ENCODE measurements around the gene SH3BP2. TPM values are rescaled to one million over a fixed set of nuclear protein-coding genes. Genes with fewer than 3 reads are reported as not detected.

The SH3BP2 gene
- total and polyA plus RNA-seq, 10 donors: 42.0 to 295 (median 237) TPM

DNA sequence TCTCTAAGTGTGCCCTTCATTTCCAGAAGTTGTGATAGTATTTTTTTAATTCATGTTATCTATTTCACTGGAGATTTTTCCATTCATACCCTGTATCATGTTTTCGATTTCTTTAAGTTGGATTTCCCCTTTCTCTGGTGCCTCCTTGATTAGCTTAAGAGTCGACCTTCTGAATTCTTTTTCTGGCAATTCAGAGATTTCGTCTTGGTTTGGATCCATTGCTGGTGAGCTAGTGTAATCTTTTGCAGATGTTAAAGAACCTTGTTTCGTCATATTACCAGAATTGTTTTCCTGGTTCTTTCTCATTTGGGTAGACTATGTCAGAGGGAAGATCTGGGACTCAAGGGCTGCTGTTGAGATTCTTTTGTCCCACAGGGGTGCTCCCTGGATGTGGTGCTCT is 9.1 kb upstream of the SH3BP2 start:
- TF ChIP-seq POLR2A (IDR thresholded peaks at IDR 0.05) (no peak), POLR2AphosphoS5 (IDR thresholded peaks at IDR 0.05) (no peak)
- TF ChIP-seq, protein P1, sequence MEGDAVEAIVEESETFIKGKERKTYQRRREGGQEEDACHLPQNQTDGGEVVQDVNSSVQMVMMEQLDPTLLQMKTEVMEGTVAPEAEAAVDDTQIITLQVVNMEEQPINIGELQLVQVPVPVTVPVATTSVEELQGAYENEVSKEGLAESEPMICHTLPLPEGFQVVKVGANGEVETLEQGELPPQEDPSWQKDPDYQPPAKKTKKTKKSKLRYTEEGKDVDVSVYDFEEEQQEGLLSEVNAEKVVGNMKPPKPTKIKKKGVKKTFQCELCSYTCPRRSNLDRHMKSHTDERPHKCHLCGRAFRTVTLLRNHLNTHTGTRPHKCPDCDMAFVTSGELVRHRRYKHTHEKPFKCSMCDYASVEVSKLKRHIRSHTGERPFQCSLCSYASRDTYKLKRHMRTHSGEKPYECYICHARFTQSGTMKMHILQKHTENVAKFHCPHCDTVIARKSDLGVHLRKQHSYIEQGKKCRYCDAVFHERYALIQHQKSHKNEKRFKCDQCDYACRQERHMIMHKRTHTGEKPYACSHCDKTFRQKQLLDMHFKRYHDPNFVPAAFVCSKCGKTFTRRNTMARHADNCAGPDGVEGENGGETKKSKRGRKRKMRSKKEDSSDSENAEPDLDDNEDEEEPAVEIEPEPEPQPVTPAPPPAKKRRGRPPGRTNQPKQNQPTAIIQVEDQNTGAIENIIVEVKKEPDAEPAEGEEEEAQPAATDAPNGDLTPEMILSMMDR (IDR thresholded peaks at IDR 0.05 in 8 of 11, conservative IDR thresholded peaks at IDR 0.05 in 3 of 11): no peak
- intact Hi-C loops (cut with DNase I; ENCODE audit: low total_unique reads): no loop called here
- 81 to 92% (median 89%) methylated on average over 4 of the region's 4 CpGs for WGBS, 5 donors
- Histone ChIP-seq H3K27ac (no peak overlapping the region), H3K4me1 (peaks cover 28 to 40% (median 37%) of the 10 kb centered on the region in 6 donors), H3K27me3 (replicated peaks in 1 of 7) (no peaks in the 10 kb centered on the region), H3K4me3 (no peak overlapping the region), H3K9me3 (peaks cover 0 to 33% (median 20%) of the 10 kb centered on the region in 8 donors), H3K36me3 (no peaks in the 10 kb centered on the region)
- no peak for DNase-seq

DNA sequence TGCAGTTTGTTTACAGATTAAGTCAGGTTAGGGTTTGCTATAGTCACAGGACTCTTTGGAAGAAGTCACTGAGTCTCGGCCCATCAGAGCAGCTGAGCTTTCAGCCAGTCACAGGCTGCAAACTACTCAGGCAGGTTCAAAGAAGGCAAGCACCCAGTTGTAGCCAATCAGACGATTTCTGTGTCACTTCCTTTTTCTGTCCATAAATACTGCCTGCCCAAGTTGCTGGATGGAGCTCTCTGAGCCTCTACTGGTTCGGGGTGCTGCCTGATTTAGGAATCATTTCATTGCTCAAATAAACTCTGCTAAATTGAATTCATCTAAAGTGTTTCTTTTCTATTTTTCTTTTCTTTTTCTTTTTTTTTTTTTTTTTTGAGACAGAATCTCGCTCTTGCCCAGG is 7.3 kb upstream of the SH3BP2 start:
- Histone ChIP-seq H3K27ac (peak overlapping the region; percentile 76 to 94 (median 84)), H3K4me1 (peaks cover 28 to 58% (median 49%) of the 10 kb centered on the region in 6 donors), H3K4me3 (no peak overlapping the region), H3K9me3 (peaks cover 0 to 33% (median 20%) of the 10 kb centered on the region in 8 donors), H3K36me3 (no peaks in the 10 kb centered on the region), H3K27me3 (replicated peaks in 1 of 7) (no peaks in the 10 kb centered on the region)
- TF ChIP-seq POLR2AphosphoS5 (IDR thresholded peaks at IDR 0.05) (peak in 1 of 3 donors; percentile 72), POLR2A (IDR thresholded peaks at IDR 0.05) (no peak)
- WGBS, 5 donors: 40 to 49% (median 42%) methylated on average over 4 of the region's 4 CpGs
- intact Hi-C loops (cut with DNase I; ENCODE audit: low total_unique reads): no loop called here
- DNase-seq: peak; percentile 68

DNA sequence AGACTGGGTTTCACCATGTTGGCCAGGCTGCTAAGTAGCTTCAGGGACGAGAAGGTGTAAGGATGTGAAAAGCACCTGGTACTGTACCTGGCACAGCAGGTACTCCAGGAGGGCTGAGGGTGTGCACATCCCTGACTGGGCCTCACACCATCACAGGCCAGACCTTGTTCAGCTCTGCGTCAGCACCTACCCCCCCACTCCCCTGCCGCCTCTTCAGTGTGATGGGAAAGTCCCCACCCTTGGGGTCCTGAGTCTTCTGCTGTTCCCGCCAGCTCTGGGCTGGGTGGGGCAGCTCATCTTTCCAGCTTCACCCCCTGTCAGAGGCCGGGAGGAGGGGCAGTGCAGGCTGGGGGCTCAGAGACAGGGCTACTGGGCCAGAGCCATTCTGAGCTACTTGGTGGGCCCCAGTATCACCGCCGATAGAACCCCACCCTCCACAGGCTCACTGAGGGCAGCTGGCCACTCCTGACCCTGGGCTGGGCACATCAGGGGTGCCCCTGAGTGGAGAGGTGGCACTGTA is 6.7 kb upstream of the SH3BP2 start:
- Histone ChIP-seq H3K4me3 (no peak overlapping the region), H3K4me1 (peaks cover 28 to 64% (median 54%) of the 10 kb centered on the region in 6 donors), H3K27ac (peak overlapping the region; percentile 76 to 94 (median 84)), H3K27me3 (replicated peaks in 1 of 7) (no peaks in the 10 kb centered on the region), H3K36me3 (no peaks in the 10 kb centered on the region), H3K9me3 (peaks cover 0 to 32% (median 20%) of the 10 kb centered on the region in 8 donors)
- TF ChIP-seq, protein P1 (IDR thresholded peaks at IDR 0.05 in 8 of 11, conservative IDR thresholded peaks at IDR 0.05 in 3 of 11): no peak
- no peak for TF ChIP-seq POLR2AphosphoS5 (IDR thresholded peaks at IDR 0.05)
- TF ChIP-seq POLR2A (IDR thresholded peaks at IDR 0.05): no peak
- DNase-seq: peak; percentile 84
- intact Hi-C loops (cut with DNase I; ENCODE audit: low total_unique reads): no loop called here
- 64 to 78% (median 71%) methylated on average over 5 to 7 of the region's 7 CpGs for WGBS, 5 donors

DNA sequence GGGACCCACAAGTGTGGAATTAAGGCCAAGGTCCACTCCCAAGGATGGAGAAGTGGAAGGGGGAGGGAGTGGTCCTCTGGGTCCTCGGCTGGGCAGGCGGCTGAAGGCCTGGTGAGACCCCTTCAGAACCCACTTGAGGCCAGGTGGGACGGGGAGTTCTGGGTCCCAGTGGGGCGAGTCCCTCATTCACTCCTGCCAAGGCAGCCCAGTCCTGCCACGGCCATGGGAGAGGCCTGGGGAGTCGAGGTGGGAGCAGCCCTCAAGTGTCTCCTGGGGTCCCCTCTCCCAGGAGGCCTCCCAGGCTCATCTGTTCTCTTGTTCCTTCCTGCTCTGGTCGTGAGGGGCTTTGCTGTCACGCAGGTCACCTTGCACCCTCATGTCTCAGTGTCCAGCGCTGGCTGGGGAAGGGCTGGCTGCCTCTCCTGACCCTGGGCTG is 6.1 kb upstream of the SH3BP2 start:
- no peaks in the 10 kb centered on the region for H3K27me3 ChIP-seq (replicated peaks in 1 of 7)
- TF ChIP-seq, protein P1 (IDR thresholded peaks at IDR 0.05 in 8 of 11, conservative IDR thresholded peaks at IDR 0.05 in 3 of 11): peak in 1 of 11 experiments; percentile 2
- TF ChIP-seq POLR2A (IDR thresholded peaks at IDR 0.05): no peak
- no peak overlapping the region for H3K4me3 ChIP-seq
- H3K9me3 ChIP-seq: peaks cover 0 to 26% (median 18%) of the 10 kb centered on the region in 8 donors
- intact Hi-C loops (cut with DNase I; ENCODE audit: low total_unique reads): no loop called here
- DNase-seq: no peak
- peak overlapping the region; percentile 76 to 94 (median 84) for H3K27ac ChIP-seq
- 46 to 63% (median 53%) methylated on average over 8 to 9 of the region's 9 CpGs for WGBS, 5 donors
- H3K4me1 ChIP-seq: peaks cover 31 to 70% (median 60%) of the 10 kb centered on the region in 6 donors
- H3K36me3 ChIP-seq: no peaks in the 10 kb centered on the region
